ENCODE data around the gene OTC.

- TF ChIP-seq CTCF (IDR thresholded peaks at IDR 0.05), result no peak
- TF ChIP-seq POLR2A (IDR thresholded peaks at IDR 0.05), result no peak
Observed at GRCh38 chrX:38431525-38431924, 79.1 kb downstream of the OTC start.

Data from Peyer's patch (tissue), 4 donors.